Endothelial cell of umbilical vein (primary cell): ENCODE results near the gene NLRP9. TPM values are rescaled to one million over a fixed set of nuclear protein-coding genes. Genes with fewer than 3 reads are reported as not detected.

ENCODE experiments used
- BruUV-seq: library from RNA; stranded (reverse); fragments of 400-500 nt; replicated peaks from 2 replicates; lab custom pipeline; 2021; lab: Mats Ljungman, UMichigan
- CTCF ChIA-PET: fragments of 300-600, 350-600 bp; sonication (Branson Sonifier 250); formaldehyde crosslinking; loops from one replicate; lab custom pipeline; 2021; ENCODE audit warnings: antibody characterized with exemption, inconsistent platforms; lab: Charles Lee
- POLR2A ChIA-PET: fragments of 300-600, 350-600 bp; sonication (Branson Sonifier 250); formaldehyde crosslinking; loops from one replicate; lab custom pipeline; 2021; ENCODE audit warnings: antibody characterized with exemption, inconsistent platforms; lab: Charles Lee
- DNase-seq: peaks from one replicate; pipeline ENCODE4 v3.0.0-alpha.2; 2011; ENCODE audit warnings: low read depth, low spot score
- FAIRE-seq: peaks from 2 replicates; lab custom pipeline; 2011; peaks lifted over from hg19 to GRCh38; lab: Jason Lieb, UNC
- H2AFZ ChIP-seq: 2 replicates; pipeline ENCODE4 v1.6.0; 2012; ENCODE audit warnings: low read depth, low read length, control low read depth, inconsistent platforms
- H3K27ac ChIP-seq: 2 replicates; pipeline ENCODE4 v1.5.1; 2011; ENCODE audit warnings: low read depth, mild to moderate bottlenecking, control low read depth, low read length, moderate library complexity; ENCODE audit not compliant: insufficient read depth
- H3K27me3 ChIP-seq, 2 experiments: 2 replicates each; pipeline versions ENCODE4 v1.6.0 to v1.6.1; 2011; ENCODE audit warnings: low read length in 2 of 2, mixed read lengths in 1 of 2; ENCODE audit not compliant: control insufficient read depth in 2 of 2, insufficient read depth in 2 of 2
- H3K36me3 ChIP-seq, 2 experiments: 2 replicates in 1 of 2; 3 replicates in 1 of 2; pipeline ENCODE4 v1.5.1; 2011; ENCODE audit warnings: low read length in 2 of 2, mild to moderate bottlenecking in 1 of 2, moderate library complexity in 1 of 2; ENCODE audit not compliant: control insufficient read depth in 2 of 2, insufficient read depth in 2 of 2; ENCODE audit errors: extremely low read depth in 1 of 2
- H3K4me1 ChIP-seq: 3 replicates; pipeline ENCODE4 v1.5.1; 2011; ENCODE audit warnings: mild to moderate bottlenecking, low read length; ENCODE audit not compliant: control insufficient read depth, insufficient read depth; ENCODE audit errors: extremely low read depth
- H3K4me2 ChIP-seq: 2 replicates; pipeline ENCODE4 v1.6.1; 2011; ENCODE audit warnings: low read length, control low read depth, mixed read lengths; ENCODE audit not compliant: insufficient read depth
- H3K4me3 ChIP-seq, 3 experiments: fragments of 200-600 bp in 1 of 3; sonication (generic), shearing (Covaris generic) in 1 of 3; replicated peaks in 1 of 3; 2 replicates each; pipeline ENCODE4 v1.5.1; 2011 to 2016; ENCODE audit warnings: control low read depth in 3 of 3, low read length in 3 of 3, mild to moderate bottlenecking in 2 of 3, inconsistent platforms in 1 of 3, low read depth in 1 of 3, moderate library complexity in 1 of 3; ENCODE audit not compliant: insufficient read depth in 1 of 3
- H3K79me2 ChIP-seq: 2 replicates; pipeline ENCODE4 v1.6.0; 2012; ENCODE audit warnings: low read length, inconsistent platforms; ENCODE audit not compliant: control insufficient read depth, insufficient read depth
- H3K9ac ChIP-seq: replicated peaks from 2 replicates; pipeline ENCODE3; 2011; ENCODE audit warnings: low read length, control low read depth; ENCODE audit not compliant: insufficient read depth; ENCODE audit errors: extremely low read depth
- H3K9me1 ChIP-seq: replicated peaks from 3 replicates; pipeline ENCODE4 v1.6.0; 2011; ENCODE audit warnings: mild to moderate bottlenecking, low read length; ENCODE audit not compliant: control insufficient read depth, insufficient read depth; ENCODE audit errors: extremely low read depth
- H3K9me3 ChIP-seq: replicated peaks from 2 replicates; pipeline ENCODE4 v1.5.1; 2012; ENCODE audit warnings: low read length, inconsistent platforms; ENCODE audit not compliant: control insufficient read depth, insufficient read depth
- H4K20me1 ChIP-seq: replicated peaks from 2 replicates; pipeline ENCODE3; 2011; ENCODE audit warnings: mild to moderate bottlenecking, low read length; ENCODE audit not compliant: control insufficient read depth, insufficient read depth; ENCODE audit errors: extremely low read depth
- EZH2 ChIP-seq: IDR thresholded peaks from 2 replicates; pipeline ENCODE4 v1.6.1; 2012; ENCODE audit warnings: borderline replicate concordance, low read depth, mild to moderate bottlenecking, moderate library complexity, low read length, inconsistent platforms; ENCODE audit not compliant: severe bottlenecking
- FOS ChIP-seq: IDR thresholded peaks from 2 replicates; pipeline ENCODE4 v1.6.1; 2011; ENCODE audit warnings: mild to moderate bottlenecking, low read length, moderate library complexity, borderline replicate concordance; ENCODE audit not compliant: insufficient read depth
- GATA2 ChIP-seq: IDR thresholded peaks from 2 replicates; pipeline ENCODE4 v1.7.0; 2011; ENCODE audit warnings: low read depth, mild to moderate bottlenecking, moderate library complexity, mixed read lengths, low read length; ENCODE audit not compliant: insufficient read length, insufficient read depth
- JUN ChIP-seq: IDR thresholded peaks from 2 replicates; pipeline ENCODE4 v1.6.1; 2011; ENCODE audit warnings: borderline replicate concordance, low read depth; ENCODE audit not compliant: insufficient read length, insufficient read depth
- MYC ChIP-seq: IDR thresholded peaks from one replicate; pipeline ENCODE4 v1.6.1; 2011; ENCODE audit warnings: mild to moderate bottlenecking, low read depth, low read length
- POLR2A ChIP-seq: IDR thresholded peaks from 2 replicates; pipeline ENCODE4 v1.6.1; 2012; ENCODE audit warnings: low read depth, mild to moderate bottlenecking, control low read depth, low read length
- POLR2AphosphoS5 ChIP-seq: IDR thresholded peaks from 2 replicates; pipeline ENCODE4 v1.6.1; 2012; ENCODE audit warnings: low read depth, mild to moderate bottlenecking, control low read depth, low read length, moderate library complexity; ENCODE audit not compliant: insufficient read depth
- dilution Hi-C: fragments of 300-500 bp; cut with MboI; formaldehyde crosslinking; loops from one replicate; pipeline ENCODE4 v1.15.0; 2019; ENCODE audit warnings: low sequenced_read_pairs; ENCODE audit not compliant: extremely low pct_ligation_motif_present
- intact Hi-C: fragments of 100-400 bp; cut with micrococcal nuclease; formaldehyde crosslinking; loops from one replicate; pipeline ENCODE4 v1.10.0; 2022
- polyA plus RNA-seq, 4 experiments: library from polyadenylated mRNA; depleted of rRNA in 3 of 4; stranded (reverse) in 3 of 4; unstranded in 1 of 4; fragments of >200 nt; gene quantifications; 2 replicates each; pipeline versions ENCODE4 v1.2.1 to v1.2.3, GENCODE V29; 2011 to 2012; ENCODE audit warnings: missing spikeins in 1 of 4
- total RNA-seq: library from RNA; stranded (reverse); gene quantifications from 2 replicates; pipeline ENCODE4 v1.2.3, GENCODE V29; 2021
- TF ChIP-seq, protein P1 (sequence below), 2 donors: IDR thresholded peaks; 1 replicate in 1 of 2; 2 replicates in 1 of 2; pipeline ENCODE4 v1.5.1; 2011; ENCODE audit warnings: low read length in 2 of 2, mild to moderate bottlenecking in 2 of 2, moderate library complexity in 2 of 2, control low read depth in 1 of 2, inconsistent platforms in 1 of 2, low read depth in 1 of 2; ENCODE audit not compliant: insufficient read depth in 1 of 2; ENCODE audit errors: extremely low read depth in 1 of 2
- TF ChIP-seq, protein P2 (sequence below): IDR thresholded peaks from 2 replicates; pipeline ENCODE4 v1.6.1; 2011; ENCODE audit not compliant: insufficient read depth, insufficient read length

Gene NLRP9
- total and polyA plus RNA-seq, 2 donors (not counting 3 experiments of a cell fraction or from before 2014, with no cell fraction given) = not detected

DNA sequence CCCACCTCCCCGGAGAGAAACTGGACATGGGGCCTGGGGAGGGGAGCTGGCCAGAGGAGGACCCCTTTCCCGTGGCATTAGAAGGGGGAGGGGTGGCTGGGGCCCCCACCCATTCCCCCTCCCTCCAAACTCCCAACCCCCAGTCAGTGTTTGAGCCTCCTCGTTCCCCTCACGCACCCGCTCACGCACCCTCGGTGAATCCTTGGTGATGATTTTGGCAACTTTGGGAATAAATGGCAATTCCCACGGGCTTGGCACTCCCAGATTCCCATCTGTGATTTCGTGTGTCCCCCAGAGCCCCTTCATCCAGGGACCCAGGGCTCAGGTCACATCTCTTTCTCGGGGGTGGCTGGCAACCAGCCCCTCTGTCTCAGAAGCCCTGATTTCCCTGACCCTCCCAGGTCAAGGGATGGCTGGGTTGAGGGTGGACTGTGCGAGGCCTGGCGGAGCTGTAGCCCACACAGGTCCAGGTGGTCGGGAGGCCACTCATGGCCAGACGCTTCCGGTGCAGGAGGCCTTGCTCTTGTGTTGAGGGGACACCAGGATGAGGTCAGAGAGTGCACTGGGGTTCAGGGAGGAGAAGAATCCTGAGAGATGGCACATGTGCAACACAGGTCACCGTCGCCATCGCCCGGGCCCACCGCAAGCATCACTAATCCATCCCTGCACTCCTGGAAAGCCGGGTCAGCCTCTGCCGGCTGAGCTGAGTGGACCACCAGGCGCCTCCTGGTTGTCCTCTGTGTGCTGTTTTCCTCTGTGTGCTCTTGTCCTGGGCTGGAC lies 42.5 kb downstream of the NLRP9 start:
- no peak for FAIRE-seq
- no TSS peak for BruUV-seq

More for the DNA sequence above, 42.5 kb downstream of the NLRP9 start:
- Histone ChIP-seq H3K9ac (no peak overlapping the region), H3K79me2 (no peaks in the 10 kb centered on the region), H3K36me3 (peaks cover 2 to 38% of the 10 kb centered on the region in 2 experiments), H3K4me2 (no peak overlapping the region), H2AFZ (no peak overlapping the region), H3K27me3 (no peaks in the 10 kb centered on the region), H3K4me3 (no peak overlapping the region), H3K4me1 (no peaks in the 10 kb centered on the region), H4K20me1 (no peaks in the 10 kb centered on the region), H3K9me1 (no peaks in the 10 kb centered on the region), H3K9me3 (no peaks in the 10 kb centered on the region), H3K27ac (no peak overlapping the region)
- dilution Hi-C loops (no loop called here), intact Hi-C loops (no loop called here)
- POLR2A ChIA-PET = no interaction called here
- no peak for TF ChIP-seq FOS
- TF ChIP-seq MYC = no peak
- TF ChIP-seq, protein P1, sequence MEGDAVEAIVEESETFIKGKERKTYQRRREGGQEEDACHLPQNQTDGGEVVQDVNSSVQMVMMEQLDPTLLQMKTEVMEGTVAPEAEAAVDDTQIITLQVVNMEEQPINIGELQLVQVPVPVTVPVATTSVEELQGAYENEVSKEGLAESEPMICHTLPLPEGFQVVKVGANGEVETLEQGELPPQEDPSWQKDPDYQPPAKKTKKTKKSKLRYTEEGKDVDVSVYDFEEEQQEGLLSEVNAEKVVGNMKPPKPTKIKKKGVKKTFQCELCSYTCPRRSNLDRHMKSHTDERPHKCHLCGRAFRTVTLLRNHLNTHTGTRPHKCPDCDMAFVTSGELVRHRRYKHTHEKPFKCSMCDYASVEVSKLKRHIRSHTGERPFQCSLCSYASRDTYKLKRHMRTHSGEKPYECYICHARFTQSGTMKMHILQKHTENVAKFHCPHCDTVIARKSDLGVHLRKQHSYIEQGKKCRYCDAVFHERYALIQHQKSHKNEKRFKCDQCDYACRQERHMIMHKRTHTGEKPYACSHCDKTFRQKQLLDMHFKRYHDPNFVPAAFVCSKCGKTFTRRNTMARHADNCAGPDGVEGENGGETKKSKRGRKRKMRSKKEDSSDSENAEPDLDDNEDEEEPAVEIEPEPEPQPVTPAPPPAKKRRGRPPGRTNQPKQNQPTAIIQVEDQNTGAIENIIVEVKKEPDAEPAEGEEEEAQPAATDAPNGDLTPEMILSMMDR (IDR thresholded peaks at IDR 0.05; ENCODE audit: extremely low read depth in 1 of 2, insufficient read depth in 1 of 2, low read depth in 1 of 2, low read length in 2 of 2) = no peak
- TF ChIP-seq POLR2AphosphoS5 = no peak
- TF ChIP-seq, protein P2, sequence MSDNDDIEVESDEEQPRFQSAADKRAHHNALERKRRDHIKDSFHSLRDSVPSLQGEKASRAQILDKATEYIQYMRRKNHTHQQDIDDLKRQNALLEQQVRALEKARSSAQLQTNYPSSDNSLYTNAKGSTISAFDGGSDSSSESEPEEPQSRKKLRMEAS = no peak
- no peak for TF ChIP-seq EZH2
- TF ChIP-seq JUN = no peak
- TF ChIP-seq GATA2 = no peak
- no peak for TF ChIP-seq POLR2A
- CTCF ChIA-PET = no interaction called here
- no peak for DNase-seq
